GM12875 (cell line): Measurements from ENCODE around the gene KLHL14.

ENCODE experiments used
- H3K4me3 ChIP-seq: one replicate; pipeline ENCODE4 v1.5.1; 2011; ENCODE audit warnings: low read depth, low read length, control low read depth
- TF ChIP-seq, protein P1 (sequence below): IDR thresholded peaks from 2 replicates; pipeline ENCODE4 v1.5.1; 2011; ENCODE audit warnings: low read depth, mild to moderate bottlenecking, control low read depth, inconsistent platforms, low read length, moderate library complexity, borderline replicate concordance; ENCODE audit not compliant: insufficient read depth

The KLHL14 gene, protein sequence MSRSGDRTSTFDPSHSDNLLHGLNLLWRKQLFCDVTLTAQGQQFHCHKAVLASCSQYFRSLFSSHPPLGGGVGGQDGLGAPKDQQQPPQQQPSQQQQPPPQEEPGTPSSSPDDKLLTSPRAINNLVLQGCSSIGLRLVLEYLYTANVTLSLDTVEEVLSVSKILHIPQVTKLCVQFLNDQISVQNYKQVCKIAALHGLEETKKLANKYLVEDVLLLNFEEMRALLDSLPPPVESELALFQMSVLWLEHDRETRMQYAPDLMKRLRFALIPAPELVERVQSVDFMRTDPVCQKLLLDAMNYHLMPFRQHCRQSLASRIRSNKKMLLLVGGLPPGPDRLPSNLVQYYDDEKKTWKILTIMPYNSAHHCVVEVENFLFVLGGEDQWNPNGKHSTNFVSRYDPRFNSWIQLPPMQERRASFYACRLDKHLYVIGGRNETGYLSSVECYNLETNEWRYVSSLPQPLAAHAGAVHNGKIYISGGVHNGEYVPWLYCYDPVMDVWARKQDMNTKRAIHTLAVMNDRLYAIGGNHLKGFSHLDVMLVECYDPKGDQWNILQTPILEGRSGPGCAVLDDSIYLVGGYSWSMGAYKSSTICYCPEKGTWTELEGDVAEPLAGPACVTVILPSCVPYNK

DNA sequence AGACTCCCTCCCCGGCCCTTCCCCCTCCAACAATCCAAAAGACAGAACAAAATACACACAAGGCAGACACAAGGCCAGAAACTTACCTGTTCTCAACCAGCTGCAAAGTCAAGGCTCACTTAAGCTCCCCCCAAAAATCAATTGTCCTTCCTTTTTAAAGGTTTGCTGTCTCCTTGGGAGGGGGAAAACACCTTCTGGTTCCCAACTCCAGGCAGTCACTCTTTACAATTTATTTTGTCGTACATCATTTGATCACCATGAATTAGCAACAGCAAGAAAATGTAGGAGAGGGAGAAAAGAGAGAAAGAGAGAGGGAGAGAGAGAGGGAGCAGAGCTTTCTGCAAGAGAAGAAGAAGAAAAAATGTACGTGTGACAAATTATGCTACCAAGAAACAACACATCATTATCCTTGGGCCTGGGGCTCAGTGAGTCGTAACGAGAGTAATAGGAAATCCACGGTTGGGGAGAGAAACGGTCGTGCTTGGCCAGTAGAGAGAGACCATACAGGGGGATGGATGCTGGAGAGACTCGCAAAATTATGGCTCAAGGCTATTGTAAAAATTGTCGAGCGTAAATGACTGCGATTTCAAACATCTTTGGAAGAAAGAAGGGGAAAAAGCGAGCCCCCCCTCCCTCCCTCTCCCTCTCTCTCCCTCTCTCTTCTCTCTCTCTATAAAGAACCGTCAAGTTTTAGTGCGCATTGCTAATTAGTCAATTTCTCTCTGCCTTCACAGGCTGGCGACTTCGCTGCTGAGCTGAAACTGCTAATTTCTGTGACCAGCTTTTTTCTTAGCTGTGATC is at the start of gene KLHL14:
Gene KLHL14, minus strand, starts transcription at position 443 of the 801 bp plus-strand sequence. CDS start 2,432 bp downstream, outside the sequence.
- TF ChIP-seq, protein P1, sequence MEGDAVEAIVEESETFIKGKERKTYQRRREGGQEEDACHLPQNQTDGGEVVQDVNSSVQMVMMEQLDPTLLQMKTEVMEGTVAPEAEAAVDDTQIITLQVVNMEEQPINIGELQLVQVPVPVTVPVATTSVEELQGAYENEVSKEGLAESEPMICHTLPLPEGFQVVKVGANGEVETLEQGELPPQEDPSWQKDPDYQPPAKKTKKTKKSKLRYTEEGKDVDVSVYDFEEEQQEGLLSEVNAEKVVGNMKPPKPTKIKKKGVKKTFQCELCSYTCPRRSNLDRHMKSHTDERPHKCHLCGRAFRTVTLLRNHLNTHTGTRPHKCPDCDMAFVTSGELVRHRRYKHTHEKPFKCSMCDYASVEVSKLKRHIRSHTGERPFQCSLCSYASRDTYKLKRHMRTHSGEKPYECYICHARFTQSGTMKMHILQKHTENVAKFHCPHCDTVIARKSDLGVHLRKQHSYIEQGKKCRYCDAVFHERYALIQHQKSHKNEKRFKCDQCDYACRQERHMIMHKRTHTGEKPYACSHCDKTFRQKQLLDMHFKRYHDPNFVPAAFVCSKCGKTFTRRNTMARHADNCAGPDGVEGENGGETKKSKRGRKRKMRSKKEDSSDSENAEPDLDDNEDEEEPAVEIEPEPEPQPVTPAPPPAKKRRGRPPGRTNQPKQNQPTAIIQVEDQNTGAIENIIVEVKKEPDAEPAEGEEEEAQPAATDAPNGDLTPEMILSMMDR: no peak
- H3K4me3 ChIP-seq: no peak within 1 kb of the TSS

DNA sequence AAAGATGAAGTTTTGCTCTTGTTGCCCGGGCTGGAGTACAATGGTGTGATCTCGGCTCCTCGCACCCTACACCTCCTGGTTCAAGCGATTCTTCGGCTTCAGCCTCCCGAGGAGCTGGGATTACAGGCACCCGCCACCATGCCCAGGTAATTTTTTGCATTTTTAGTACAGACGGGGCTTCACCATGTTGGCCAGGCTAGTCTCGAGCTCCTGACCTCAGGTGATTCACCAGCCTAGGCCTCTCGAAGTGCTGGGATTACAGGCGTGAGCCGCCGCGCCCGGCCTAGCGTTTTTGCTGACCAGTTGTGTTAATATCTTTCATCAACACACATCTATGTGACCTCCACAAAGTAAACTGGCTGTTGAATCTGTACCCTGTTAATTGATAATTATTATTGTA is 49.4 kb upstream of the KLHL14 start:
- TF ChIP-seq, protein P1: no peak
- H3K4me3 ChIP-seq: no peak overlapping the region

DNA sequence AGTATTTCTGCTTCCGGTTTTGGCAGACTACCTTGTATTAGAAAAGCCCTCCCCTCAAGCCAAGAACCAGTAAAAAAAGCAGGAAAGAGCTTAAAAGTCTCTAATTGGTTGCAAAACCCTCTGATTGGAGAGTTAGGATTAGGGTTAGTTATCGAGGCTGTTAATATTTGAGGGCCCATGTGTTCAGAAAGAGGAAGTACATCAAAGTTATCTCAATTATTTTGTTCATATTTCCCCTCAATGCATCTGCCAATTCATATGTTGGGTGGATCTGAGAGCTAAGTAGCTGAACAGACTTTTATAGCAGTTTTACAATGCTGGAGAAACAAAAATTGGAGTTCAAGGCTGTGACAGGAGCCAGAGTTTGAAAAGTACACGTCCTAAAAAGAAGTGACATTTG is 43.1 kb upstream of the KLHL14 start:
- H3K4me3 ChIP-seq: no peak overlapping the region
- TF ChIP-seq, protein P1: no peak

DNA sequence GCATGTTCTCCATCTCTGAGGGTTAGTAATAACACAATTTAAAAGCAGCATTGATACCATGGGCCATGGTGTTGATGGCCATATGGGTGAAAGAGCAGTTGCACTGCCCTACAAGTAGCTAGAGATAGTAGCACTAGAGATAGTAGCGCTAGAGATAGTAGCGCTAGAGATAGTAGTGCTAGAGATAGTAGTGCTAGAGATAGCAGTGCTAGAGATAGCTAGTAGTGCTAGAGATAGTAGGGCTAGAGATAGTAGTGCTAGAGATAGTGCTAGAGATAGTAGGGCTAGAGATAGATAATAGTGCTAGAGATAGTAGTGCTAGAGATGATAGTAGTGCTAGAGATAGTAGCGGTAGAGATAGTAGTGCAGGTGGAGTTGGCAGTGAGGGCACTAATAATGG is 39.5 kb upstream of the KLHL14 start:
- TF ChIP-seq, protein P1: no peak
- H3K4me3 ChIP-seq: no peak overlapping the region

DNA sequence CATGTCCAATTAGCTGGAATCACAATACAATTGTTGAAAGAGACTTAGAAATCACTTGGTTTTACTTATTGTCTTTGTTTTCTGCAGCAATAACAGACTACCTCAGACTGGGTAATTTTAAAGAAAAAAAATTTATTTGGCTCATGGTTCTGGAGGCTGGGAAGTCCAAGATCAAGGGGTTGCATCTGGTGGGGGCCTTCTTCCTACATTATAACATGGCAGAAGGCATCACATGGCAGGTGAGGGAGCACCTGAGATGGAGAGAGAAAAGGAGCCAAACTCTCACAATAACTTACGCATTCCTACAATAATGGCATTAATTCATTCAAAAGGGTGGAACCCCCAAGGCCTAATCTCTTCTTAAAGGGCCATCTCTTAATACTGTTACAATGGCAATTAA is 37.5 kb upstream of the KLHL14 start:
- TF ChIP-seq, protein P1: no peak
- no peak overlapping the region for H3K4me3 ChIP-seq

DNA sequence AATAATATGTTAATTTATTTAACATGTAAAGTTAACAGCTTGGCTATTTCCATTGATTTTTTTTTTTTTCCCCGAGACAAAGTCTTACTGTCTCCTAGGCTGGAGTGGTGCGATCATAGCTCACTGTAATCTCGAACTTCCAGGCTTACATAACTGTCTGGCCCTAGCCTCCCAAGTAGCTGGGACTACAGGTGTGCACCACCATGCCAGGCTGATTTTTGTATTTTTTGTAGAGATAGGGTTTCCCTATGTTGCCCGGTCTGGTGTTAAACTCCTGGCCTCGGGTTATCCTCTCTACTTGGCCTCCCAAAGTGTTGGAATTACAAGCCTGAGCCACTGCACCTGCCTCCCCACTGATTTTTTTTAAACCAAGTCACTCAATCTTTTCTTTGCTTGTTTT is 32.5 kb upstream of the KLHL14 start:
- TF ChIP-seq, protein P1: no peak
- H3K4me3 ChIP-seq: no peak overlapping the region
